ENCODE results near the gene CCDC174. TPM values are rescaled to one million over a fixed set of nuclear protein-coding genes. Genes with fewer than 3 reads are reported as not detected.

The CCDC174 gene
- total and polyA plus RNA-seq, 2 of the 4 experiments (the other 2 are of a cell fraction), result 5.9 to 9.6 TPM

DNA sequence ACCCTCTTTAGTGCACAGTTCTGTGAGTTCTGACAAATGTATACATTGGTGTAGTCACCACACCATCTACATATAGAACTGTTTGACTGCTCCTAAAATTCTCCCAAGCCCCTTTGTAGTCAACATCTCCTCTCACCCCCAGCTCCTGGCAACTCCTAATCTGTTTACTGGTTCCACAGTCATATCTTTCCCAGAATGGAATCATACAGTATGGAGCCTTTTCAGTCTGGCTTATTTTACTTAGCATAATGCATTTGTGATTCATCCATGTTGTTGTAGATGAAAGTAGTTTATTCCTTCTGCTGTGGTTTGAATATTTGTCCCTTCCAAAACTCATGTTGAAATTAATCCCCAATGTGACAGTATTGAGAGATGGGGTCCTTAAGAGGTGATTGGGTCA is 41.6 kb upstream of the CCDC174 start:
- H2AK9ac ChIP-seq (replicated peaks; ENCODE audit: low read depth, low read length, poor library complexity), result no peak overlapping the region
- H3K23ac ChIP-seq (ENCODE audit: low read depth, low read length), result no peak overlapping the region
- H3K4me1 ChIP-seq (ENCODE audit: control insufficient read depth, insufficient read depth, low read length), result no peaks in the 10 kb centered on the region
- ChIA-PET CTCF (no interaction called here), POLR2A (ENCODE audit: unreplicated experiment) (interaction anchor here (0.7 kb wide), 1 partner anchor 486 kb away, joined by 3 read pairs; no protein-coding TSS in a partner anchor)
- H3K9me3 ChIP-seq (ENCODE audit: control insufficient read depth, insufficient read depth, low read length), result no peaks in the 10 kb centered on the region
- intact Hi-C loops (cut with micrococcal nuclease), result no loop called here
- BruUV-seq (replicated peaks), result no TSS peak
- no peak overlapping the region for H3K4ac ChIP-seq (ENCODE audit: low read depth, low read length)
- no peak for TF ChIP-seq BHLHE40 (IDR thresholded peaks at IDR 0.05; ENCODE audit: low read depth, low read length)
- TF ChIP-seq FOS (IDR thresholded peaks at IDR 0.05; ENCODE audit: low read depth, low read length), result no peak
- H2BK20ac ChIP-seq (ENCODE audit: low read depth, low read length), result no peak overlapping the region
- H2BK5ac ChIP-seq (ENCODE audit: low read depth, low read length, poor library complexity, severe bottlenecking), result no peak overlapping the region
- no peak overlapping the region for H3K18ac ChIP-seq (ENCODE audit: low read depth, low read length)
- H4K20me1 ChIP-seq (ENCODE audit: insufficient read depth, low read length), result no peaks in the 10 kb centered on the region
- dilution Hi-C loops (cut with HindIII; ENCODE audit: low sequenced_read_pairs, unreplicated experiment), result no loop called here
- H4K8ac ChIP-seq (ENCODE audit: low read depth in 2 of 2, low read length in 2 of 2), result no peak overlapping the region
- H4K5ac ChIP-seq (ENCODE audit: low read depth, low read length), result no peak overlapping the region
- no peaks in the 10 kb centered on the region for H3K79me1 ChIP-seq (ENCODE audit: low read depth in 1 of 2, low read length in 2 of 2)
- H2BK120ac ChIP-seq (ENCODE audit: low read depth, low read length), result no peak overlapping the region
- ATAC-seq (ENCODE audit: low read depth) (no peak), DNase-seq (no peak)
- no peak overlapping the region for H2AK5ac ChIP-seq (ENCODE audit: low read depth, low read length)
- no peaks in the 10 kb centered on the region for H3K9me1 ChIP-seq (ENCODE audit: insufficient read depth, low read length)
- in situ Hi-C loops (cut with MboI; ENCODE audit: low sequenced_read_pairs), result no loop called here
- H3K9ac ChIP-seq (ENCODE audit: low read depth, low read length), result no peak overlapping the region
- no peak overlapping the region for H3K4me2 ChIP-seq (ENCODE audit: low read depth, low read length)
- H3K14ac ChIP-seq (replicated peaks; ENCODE audit: low read depth, low read length), result no peak overlapping the region
- H3K56ac ChIP-seq (ENCODE audit: extremely low read depth, insufficient read depth, low read length), result no peak overlapping the region
- no peak overlapping the region for H4K91ac ChIP-seq (ENCODE audit: insufficient read depth, low read depth, low read length)
- H3K27ac ChIP-seq (ENCODE audit: insufficient read depth, low read length), result no peak overlapping the region
- H2BK15ac ChIP-seq (ENCODE audit: low read depth, low read length), result no peak overlapping the region
- no peaks in the 10 kb centered on the region for H3K36me3 ChIP-seq (ENCODE audit: control insufficient read depth, insufficient read depth, low read length)
- H3K4me3 ChIP-seq (ENCODE audit: insufficient read depth, low read depth, low read length), result no peak overlapping the region
- H3K27me3 ChIP-seq (ENCODE audit: control insufficient read depth, insufficient read depth, low read length), result peaks cover 25% of the 10 kb centered on the region
- no peak overlapping the region for H2AFZ ChIP-seq (replicated peaks; ENCODE audit: low read length, poor library complexity)

Data from IMR-90 (cell line).